ENCODE data around the gene C16orf90. TPM values are rescaled to one million over a fixed set of nuclear protein-coding genes. Genes with fewer than 3 reads are reported as not detected.

C16orf90 gene, protein sequence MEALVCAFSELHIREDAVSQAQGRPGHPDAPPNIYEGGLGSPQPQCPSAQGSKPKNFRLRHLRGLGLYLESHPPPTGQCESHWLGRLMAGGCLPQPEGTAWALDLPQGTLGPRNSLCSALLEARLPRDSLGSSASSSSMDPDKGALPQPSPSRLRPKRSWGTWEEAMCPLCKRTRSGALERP
- total RNA-seq (2022) (not detected in 2 replicates), Bru-seq, nascent RNA (not detected), BruChase-seq, experiment 1, labeled RNA remaining after a 6-hour chase (not detected), BruChase-seq, experiment 2, labeled RNA remaining after a 2-hour chase (not detected)
- long read RNA-seq, result 0 reads

GRCh38 chr16:3495176-3495575 lies at the start of gene C16orf90:
C16orf90 (minus strand) TSS chr16:3495489; CDS start chr16:3495421, 68 bp downstream.
- intact Hi-C loops (cut with micrococcal nuclease), result no loop called here
- Mint-ChIP-seq H3K9me3 (ENCODE audit: unreplicated experiment) (no peaks in the 10 kb centered on the region), H3K36me3 (ENCODE audit: insufficient read depth, unreplicated experiment) (no peaks in the 10 kb centered on the region), H3K4me1 (ENCODE audit: insufficient read depth, unreplicated experiment) (no peaks in the 10 kb centered on the region), H3K4me3 (ENCODE audit: unreplicated experiment) (no peak within 1 kb of the TSS), H3K27me3 (ENCODE audit: insufficient read depth, unreplicated experiment) (no peaks in the 10 kb centered on the region), H3K27ac (ENCODE audit: low read depth, unreplicated experiment) (no peak within 1 kb of the TSS)
- ChIA-PET POLR2A (no interaction called here), CTCF (no interaction called here)
- BruUV-seq (replicated peaks), result no TSS peak
- TF ChIP-seq CTCF (IDR thresholded peaks at IDR 0.05; ENCODE audit: unreplicated experiment), result no peak
- no peak for DNase-seq (ENCODE audit: unreplicated experiment)

DNA sequence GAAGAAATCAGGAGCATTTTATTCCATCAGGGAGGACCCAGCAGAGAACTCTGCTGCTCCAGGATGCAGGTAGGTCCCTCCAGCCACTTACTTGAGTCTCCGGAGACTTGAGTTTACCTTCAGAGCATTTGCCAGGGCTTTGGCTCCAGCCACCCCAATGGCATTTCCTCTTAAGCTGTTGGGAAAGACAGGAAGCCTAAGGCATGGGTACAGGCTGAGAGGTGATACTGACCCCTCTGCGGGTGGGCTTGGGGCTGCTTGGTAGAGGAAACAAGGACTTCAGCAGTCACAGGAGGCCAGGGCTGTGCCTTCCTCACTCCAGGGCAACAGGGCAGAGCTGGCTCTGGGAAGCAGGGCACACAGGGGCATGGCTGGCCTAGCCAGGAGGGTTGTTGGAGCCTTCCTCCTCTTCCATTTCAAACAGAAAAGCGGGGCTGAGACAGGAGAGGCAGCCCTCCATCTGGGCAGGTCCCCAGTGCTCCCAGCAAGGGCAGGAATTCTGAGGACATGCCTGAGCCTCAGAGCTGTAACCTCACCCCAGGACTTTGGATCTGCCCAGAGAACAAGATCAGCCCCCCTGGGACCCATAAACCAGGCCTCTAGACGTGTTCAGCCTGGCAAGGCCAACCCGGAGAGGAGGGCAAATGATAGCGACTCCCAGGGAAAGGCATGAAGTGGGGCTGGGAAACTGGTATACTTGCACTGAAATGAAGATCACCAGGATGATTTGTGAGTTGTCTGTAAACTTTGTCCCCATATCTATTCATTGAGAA lies 47.5 kb upstream of the C16orf90 start:
- intact Hi-C loops (cut with micrococcal nuclease), result no loop called here
- BruUV-seq (replicated peaks), result no TSS peak
- H3K9me3 Mint-ChIP-seq (ENCODE audit: unreplicated experiment), result no peaks in the 10 kb centered on the region
- ChIA-PET POLR2A (no interaction called here), CTCF (no interaction called here)
- no peak overlapping the region for H3K27ac Mint-ChIP-seq (ENCODE audit: low read depth, unreplicated experiment)
- H3K4me1 Mint-ChIP-seq (ENCODE audit: insufficient read depth, unreplicated experiment), result no peaks in the 10 kb centered on the region
- H3K36me3 Mint-ChIP-seq (ENCODE audit: insufficient read depth, unreplicated experiment), result peaks cover 23% of the 10 kb centered on the region
- no peaks in the 10 kb centered on the region for H3K27me3 Mint-ChIP-seq (ENCODE audit: insufficient read depth, unreplicated experiment)
- H3K4me3 Mint-ChIP-seq (ENCODE audit: unreplicated experiment), result no peak overlapping the region
- no peak for TF ChIP-seq CTCF (IDR thresholded peaks at IDR 0.05; ENCODE audit: unreplicated experiment)
- DNase-seq (ENCODE audit: unreplicated experiment), result no peak

DNA sequence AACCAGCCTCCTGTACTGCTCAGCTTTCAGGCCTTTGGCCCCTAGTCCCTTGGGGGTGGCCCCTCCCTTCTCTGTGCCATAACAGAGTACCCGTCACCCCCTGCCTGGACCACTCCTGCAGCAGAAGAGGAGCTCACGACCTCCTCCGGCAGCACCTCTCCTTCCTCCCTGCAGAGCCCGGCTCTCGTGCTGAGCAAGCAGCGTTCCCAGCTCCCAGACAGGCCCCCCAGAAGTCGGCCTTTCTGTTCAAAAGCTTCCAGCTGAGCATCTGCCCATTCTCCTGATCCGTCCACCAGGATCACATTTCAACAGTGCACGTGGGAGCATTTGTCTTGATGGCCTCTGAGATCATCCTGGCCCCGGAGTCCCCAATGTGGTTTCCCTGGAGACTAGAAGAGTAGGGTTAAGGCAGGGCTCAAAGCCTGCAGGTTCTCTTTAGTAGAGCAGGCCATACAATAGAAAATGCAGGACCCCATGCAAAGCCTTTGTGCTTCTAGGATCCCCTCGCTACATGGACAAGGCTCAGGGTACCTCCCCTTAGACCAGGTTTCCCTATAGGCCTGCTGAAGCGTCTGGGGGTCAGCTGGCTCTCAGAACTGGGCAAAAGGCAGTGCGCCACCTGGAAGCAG lies 46.4 kb upstream of the C16orf90 start:
- no peak for DNase-seq (ENCODE audit: unreplicated experiment)
- Mint-ChIP-seq H3K36me3 (ENCODE audit: insufficient read depth, unreplicated experiment) (peaks cover 23% of the 10 kb centered on the region), H3K27ac (ENCODE audit: low read depth, unreplicated experiment) (no peak overlapping the region), H3K27me3 (ENCODE audit: insufficient read depth, unreplicated experiment) (no peaks in the 10 kb centered on the region), H3K4me1 (ENCODE audit: insufficient read depth, unreplicated experiment) (no peaks in the 10 kb centered on the region), H3K4me3 (ENCODE audit: unreplicated experiment) (no peak overlapping the region), H3K9me3 (ENCODE audit: unreplicated experiment) (no peaks in the 10 kb centered on the region)
- no TSS peak for BruUV-seq (replicated peaks)
- POLR2A ChIA-PET, result no interaction called here
- intact Hi-C loops (cut with micrococcal nuclease), result no loop called here
- TF ChIP-seq CTCF (IDR thresholded peaks at IDR 0.05; ENCODE audit: unreplicated experiment), result no peak
- CTCF ChIA-PET, result interaction anchor here (1.4 kb wide), 1 partner anchor 14 kb away, joined by 4 read pairs; no protein-coding TSS in a partner anchor

DNA sequence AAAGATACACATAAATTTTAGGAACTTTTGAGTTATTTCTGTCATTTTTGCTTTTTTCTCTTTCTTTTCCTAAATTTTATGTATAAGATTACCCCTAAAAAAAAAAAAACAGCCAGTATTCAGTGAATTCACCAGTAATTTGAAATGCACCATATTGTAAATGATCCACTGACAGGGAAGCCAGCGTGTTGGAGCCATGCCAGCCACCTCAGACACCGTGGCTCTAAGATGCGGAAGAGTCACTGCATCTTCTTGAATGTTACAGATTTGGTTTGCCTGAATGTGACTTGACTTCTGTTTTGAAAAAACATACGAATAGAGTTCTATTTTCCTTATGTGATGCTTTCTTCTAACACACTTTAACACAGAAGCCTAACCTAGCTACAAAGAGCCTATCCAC lies 42.9 kb upstream of the C16orf90 start:
- BruUV-seq (replicated peaks), result no TSS peak
- CTCF ChIA-PET, result no interaction called here
- H3K9me3 Mint-ChIP-seq (ENCODE audit: unreplicated experiment), result no peaks in the 10 kb centered on the region
- POLR2A ChIA-PET, result no interaction called here
- no peaks in the 10 kb centered on the region for H3K27me3 Mint-ChIP-seq (ENCODE audit: insufficient read depth, unreplicated experiment)
- peaks cover 43% of the 10 kb centered on the region for H3K36me3 Mint-ChIP-seq (ENCODE audit: insufficient read depth, unreplicated experiment)
- no peak for DNase-seq (ENCODE audit: unreplicated experiment)
- intact Hi-C loops (cut with micrococcal nuclease), result no loop called here
- no peak overlapping the region for H3K27ac Mint-ChIP-seq (ENCODE audit: low read depth, unreplicated experiment)
- no peak for TF ChIP-seq CTCF (IDR thresholded peaks at IDR 0.05; ENCODE audit: unreplicated experiment)
- H3K4me3 Mint-ChIP-seq (ENCODE audit: unreplicated experiment), result no peak overlapping the region
- H3K4me1 Mint-ChIP-seq (ENCODE audit: insufficient read depth, unreplicated experiment), result no peaks in the 10 kb centered on the region

Data from MCF 10A (cell line).